GM12892 (cell line): Measurements from ENCODE around the gene TYROBP.
"Not testable (repeated sequence)": the region's sequence is repeated elsewhere in the genome, so short reads cannot be mapped to it uniquely, and the experiment has no call there.

Experiments used
- DNase-seq: peaks from one replicate; pipeline ENCODE4 v3.0.0; 2011; ENCODE audit not compliant: insufficient read length
- FAIRE-seq: peaks from 2 replicates; lab custom pipeline; 2011; peaks lifted over from hg19 to GRCh38; lab: Jason Lieb, UNC
- POLR2A ChIP-seq: IDR thresholded peaks from 2 replicates; pipeline ENCODE4 v1.6.1; 2011; ENCODE audit warnings: low read depth, low read length, control low read depth
- POLR2AphosphoS5 ChIP-seq: IDR thresholded peaks from 2 replicates; pipeline ENCODE4 v1.6.1; 2011; ENCODE audit warnings: low read depth, low read length, control low read depth
- TAF1 ChIP-seq: IDR thresholded peaks from 2 replicates; pipeline ENCODE4 v1.6.1; 2011; ENCODE audit warnings: low read depth, mild to moderate bottlenecking, control low read depth, low read length, borderline replicate concordance

The TYROBP gene

GRCh38 chr19:35895911-35896642 lies 12.0 kb downstream of the TYROBP start:
- TF ChIP-seq POLR2A = no peak; the same call in 1 of the 2 replicates
- no peak for TF ChIP-seq TAF1
- TF ChIP-seq POLR2AphosphoS5 = 0 out of 2 replicates have a peak, but pooled peaks have one; percentile 21
- no peak for FAIRE-seq
- DNase-seq = no peak

- DNase-seq (no peak), FAIRE-seq (no peak)
- TF ChIP-seq POLR2A (no peak; the same call in 1 of the 2 replicates), TAF1 (no peak), POLR2AphosphoS5 (no peak)
These were observed 13.8 kb downstream of the TYROBP start for GRCh38 chr19:35894342-35894741.

GRCh38 chr19:35891819-35892218 lies 16.3 kb downstream of the TYROBP start:
- not testable (repeated sequence) for DNase-seq, FAIRE-seq
- 0 out of 2 replicates have a peak, but pooled peaks have one; percentile 18 for TF ChIP-seq POLR2A

DNA sequence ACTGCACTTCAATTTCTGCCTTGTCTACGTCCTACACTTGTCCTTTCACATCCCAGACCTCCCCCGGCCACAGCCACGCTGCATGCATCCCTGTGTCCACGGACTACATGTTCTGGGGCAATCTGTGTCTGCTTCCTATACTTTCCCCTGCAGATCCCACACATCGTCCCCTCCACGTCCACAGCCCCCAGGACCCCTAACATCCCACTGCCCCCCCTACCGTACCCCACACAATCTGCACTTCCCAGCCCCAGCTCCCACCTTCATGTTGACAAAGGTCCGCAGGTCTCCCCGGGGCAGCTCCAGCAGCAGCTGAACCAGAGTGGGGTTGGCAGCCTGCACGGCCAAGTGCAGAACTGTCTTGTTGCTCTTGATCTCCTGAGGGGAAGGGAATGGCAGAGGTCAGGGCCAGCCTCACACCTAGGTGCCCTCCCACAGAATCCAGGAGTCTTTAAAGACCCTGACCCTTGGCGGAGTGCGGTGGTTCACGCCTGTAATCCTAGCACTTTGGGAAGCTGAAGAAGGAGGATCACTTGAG lies 17.9 kb downstream of the TYROBP start:
- no peak for FAIRE-seq
- DNase-seq = no peak
- peak; percentile 44; the same call in 1 of the 2 replicates for TF ChIP-seq POLR2AphosphoS5
- no peak for TF ChIP-seq TAF1
- TF ChIP-seq POLR2A = peak; percentile 50

- DNase-seq = no peak
These were observed 18.6 kb downstream of the TYROBP start for GRCh38 chr19:35889370-35890112.

GRCh38 chr19:35888398-35888797 lies 19.7 kb downstream of the TYROBP start:
- FAIRE-seq (no peak), DNase-seq (no peak)

More at GRCh38 chr19:35889370-35890112, 18.6 kb downstream of the TYROBP start:
- TF ChIP-seq POLR2A = no peak
- no peak for TF ChIP-seq TAF1
- TF ChIP-seq POLR2AphosphoS5 = no peak
- FAIRE-seq = no peak

GRCh38 chr19:35887197-35887596 lies 20.9 kb downstream of the TYROBP start:
- FAIRE-seq = no peak

More at GRCh38 chr19:35888398-35888797, 19.7 kb downstream of the TYROBP start:
- no peak for TF ChIP-seq POLR2AphosphoS5
- TF ChIP-seq TAF1 = no peak
- TF ChIP-seq POLR2A = no peak

GRCh38 chr19:35885904-35886303 lies 22.2 kb downstream of the TYROBP start:
- FAIRE-seq (no peak), DNase-seq (no peak)
- no peak for TF ChIP-seq TAF1
- no peak for TF ChIP-seq POLR2A
- no peak for TF ChIP-seq POLR2AphosphoS5

More at GRCh38 chr19:35887197-35887596, 20.9 kb downstream of the TYROBP start:
- DNase-seq = no peak
- no peak for TF ChIP-seq TAF1
- TF ChIP-seq POLR2A = peak; percentile 48
- peak; percentile 66; the same call in 1 of the 2 replicates for TF ChIP-seq POLR2AphosphoS5

GRCh38 chr19:35885225-35885738 lies 22.8 kb downstream of the TYROBP start:
- DNase-seq (no peak), FAIRE-seq (no peak)

GRCh38 chr19:35883882-35884281 lies 24.2 kb downstream of the TYROBP start:
- FAIRE-seq (no peak), DNase-seq (no peak)
- TF ChIP-seq POLR2A (no peak), TAF1 (no peak), POLR2AphosphoS5 (no peak)

More at GRCh38 chr19:35885225-35885738, 22.8 kb downstream of the TYROBP start:
- TF ChIP-seq TAF1 (no peak), POLR2A (peak; percentile 18; the same call in 1 of the 2 replicates), POLR2AphosphoS5 (peak; percentile 44; the same call in 1 of the 2 replicates)

GRCh38 chr19:35882114-35882832 lies 25.8 kb downstream of the TYROBP start:
- FAIRE-seq = peak; percentile 92
- TF ChIP-seq POLR2A (no peak), POLR2AphosphoS5 (no peak), TAF1 (no peak)
- no peak for DNase-seq
